ENCODE results near the gene EMX2.
A peak's percentile ranks its signal among the peaks of the same experiment; 100 is the strongest.
"Not testable (repeated sequence)": the region's sequence is repeated elsewhere in the genome, so short reads cannot be mapped to it uniquely, and the experiment has no call there.

Gene EMX2

GRCh38 chr10:117542706-117543224 lies at the start of gene EMX2:
Gene EMX2, plus strand, starts transcription at chr10:117542746. Its CDS starts 522 bp downstream, at chr10:117543268.
- no peaks in the 10 kb centered on the region for H3K9me3 Mint-ChIP-seq
- peaks cover 35% of the 10 kb centered on the region for H3K4me1 Mint-ChIP-seq (ENCODE audit: low read depth)
- peak within 1 kb of the TSS; percentile 51 for H3K4me3 Mint-ChIP-seq
- DNase-seq: no peak
- no peaks in the 10 kb centered on the region for H3K36me3 Mint-ChIP-seq (ENCODE audit: low read depth)
- peaks cover 88% of the 10 kb centered on the region for H3K27me3 Mint-ChIP-seq
- no peak within 1 kb of the TSS for H3K27ac Mint-ChIP-seq

GRCh38 chr10:117496031-117496430 lies 46.5 kb upstream of the EMX2 start:
- peaks cover 2% of the 10 kb centered on the region for H3K4me1 Mint-ChIP-seq (ENCODE audit: low read depth)

GRCh38 chr10:117496616-117497028 lies 45.9 kb upstream of the EMX2 start:
- no peak overlapping the region for H3K4me3 Mint-ChIP-seq
- no peaks in the 10 kb centered on the region for H3K36me3 Mint-ChIP-seq (ENCODE audit: low read depth)
- DNase-seq: peak; percentile 84
- H3K4me1 Mint-ChIP-seq (ENCODE audit: low read depth): peaks cover 2% of the 10 kb centered on the region
- peaks cover 34% of the 10 kb centered on the region for H3K27me3 Mint-ChIP-seq
- H3K27ac Mint-ChIP-seq: no peak overlapping the region
- H3K9me3 Mint-ChIP-seq: no peaks in the 10 kb centered on the region

More at GRCh38 chr10:117496031-117496430, 46.5 kb upstream of the EMX2 start:
- DNase-seq: no peak
- Mint-ChIP-seq H3K4me3 (no peak overlapping the region), H3K27ac (no peak overlapping the region), H3K27me3 (peaks cover 33% of the 10 kb centered on the region), H3K36me3 (ENCODE audit: low read depth) (no peaks in the 10 kb centered on the region), H3K9me3 (no peaks in the 10 kb centered on the region)

GRCh38 chr10:117497736-117498135 lies 44.8 kb upstream of the EMX2 start:
- Mint-ChIP-seq H3K36me3 (ENCODE audit: low read depth) (no peaks in the 10 kb centered on the region), H3K9me3 (no peaks in the 10 kb centered on the region), H3K4me3 (no peak overlapping the region), H3K27ac (no peak overlapping the region), H3K27me3 (peaks cover 40% of the 10 kb centered on the region), H3K4me1 (ENCODE audit: low read depth) (peaks cover 2% of the 10 kb centered on the region)
- no peak for DNase-seq

- no peak for DNase-seq
- Mint-ChIP-seq H3K36me3 (ENCODE audit: low read depth) (no peaks in the 10 kb centered on the region), H3K9me3 (no peaks in the 10 kb centered on the region), H3K4me1 (ENCODE audit: low read depth) (peaks cover 2% of the 10 kb centered on the region), H3K4me3 (no peak overlapping the region), H3K27ac (no peak overlapping the region), H3K27me3 (peaks cover 40% of the 10 kb centered on the region)
These were observed 43.1 kb upstream of the EMX2 start for GRCh38 chr10:117499248-117500105.

GRCh38 chr10:117500456-117500855 lies 42.1 kb upstream of the EMX2 start:
- Mint-ChIP-seq H3K4me1 (ENCODE audit: low read depth) (peaks cover 2% of the 10 kb centered on the region), H3K4me3 (no peak overlapping the region), H3K36me3 (ENCODE audit: low read depth) (no peaks in the 10 kb centered on the region), H3K9me3 (no peaks in the 10 kb centered on the region), H3K27ac (no peak overlapping the region), H3K27me3 (peaks cover 33% of the 10 kb centered on the region)
- DNase-seq: no peak

- H3K27me3 Mint-ChIP-seq: peaks cover 25% of the 10 kb centered on the region
These were observed 41.0 kb upstream of the EMX2 start for GRCh38 chr10:117501460-117502035.

GRCh38 chr10:117502421-117503243 lies 39.9 kb upstream of the EMX2 start:
- H3K27me3 Mint-ChIP-seq: peaks cover 26% of the 10 kb centered on the region
- H3K9me3 Mint-ChIP-seq: no peaks in the 10 kb centered on the region
- DNase-seq: no peak
- no peaks in the 10 kb centered on the region for H3K4me1 Mint-ChIP-seq (ENCODE audit: low read depth)
- no peak overlapping the region for H3K4me3 Mint-ChIP-seq
- H3K36me3 Mint-ChIP-seq (ENCODE audit: low read depth): no peaks in the 10 kb centered on the region
- no peak overlapping the region for H3K27ac Mint-ChIP-seq

More at GRCh38 chr10:117501460-117502035, 41.0 kb upstream of the EMX2 start:
- Mint-ChIP-seq H3K9me3 (no peaks in the 10 kb centered on the region), H3K36me3 (ENCODE audit: low read depth) (no peaks in the 10 kb centered on the region), H3K4me3 (no peak overlapping the region), H3K4me1 (ENCODE audit: low read depth) (peaks cover 2% of the 10 kb centered on the region), H3K27ac (no peak overlapping the region)
- no peak for DNase-seq

- H3K27me3 Mint-ChIP-seq: peaks cover 28% of the 10 kb centered on the region
- no peaks in the 10 kb centered on the region for H3K9me3 Mint-ChIP-seq
- no peak overlapping the region for H3K27ac Mint-ChIP-seq
- DNase-seq: no peak
- H3K36me3 Mint-ChIP-seq (ENCODE audit: low read depth): no peaks in the 10 kb centered on the region
- H3K4me1 Mint-ChIP-seq (ENCODE audit: low read depth): no peaks in the 10 kb centered on the region
- no peak overlapping the region for H3K4me3 Mint-ChIP-seq
These were observed 39.0 kb upstream of the EMX2 start for GRCh38 chr10:117503244-117504205.

- no peak overlapping the region for H3K4me3 Mint-ChIP-seq
- peaks cover 28% of the 10 kb centered on the region for H3K27me3 Mint-ChIP-seq
These were observed 38.0 kb upstream of the EMX2 start for GRCh38 chr10:117504562-117504961.

GRCh38 chr10:117507081-117507480 lies 35.5 kb upstream of the EMX2 start:
- DNase-seq; H3K4me3 Mint-ChIP-seq; H3K36me3 Mint-ChIP-seq (ENCODE audit: low read depth); H3K27ac Mint-ChIP-seq; H3K9me3 Mint-ChIP-seq; H3K4me1 Mint-ChIP-seq (ENCODE audit: low read depth): not testable (repeated sequence)
- H3K27me3 Mint-ChIP-seq: peaks cover 23% of the 10 kb centered on the region

More at GRCh38 chr10:117504562-117504961, 38.0 kb upstream of the EMX2 start:
- H3K4me1 Mint-ChIP-seq (ENCODE audit: low read depth): no peaks in the 10 kb centered on the region
- H3K27ac Mint-ChIP-seq: no peak overlapping the region
- H3K9me3 Mint-ChIP-seq: no peaks in the 10 kb centered on the region
- no peaks in the 10 kb centered on the region for H3K36me3 Mint-ChIP-seq (ENCODE audit: low read depth)
- no peak for DNase-seq

GRCh38 chr10:117509573-117509972 lies 33.0 kb upstream of the EMX2 start:
- Mint-ChIP-seq H3K4me1 (ENCODE audit: low read depth) (no peaks in the 10 kb centered on the region), H3K4me3 (no peak overlapping the region), H3K9me3 (no peaks in the 10 kb centered on the region), H3K27me3 (peaks cover 24% of the 10 kb centered on the region), H3K27ac (no peak overlapping the region), H3K36me3 (ENCODE audit: low read depth) (no peaks in the 10 kb centered on the region)
- DNase-seq: no peak

GRCh38 chr10:117511601-117512390 lies 30.8 kb upstream of the EMX2 start:
- H3K4me3 Mint-ChIP-seq: no peak overlapping the region
- DNase-seq: no peak
- H3K9me3 Mint-ChIP-seq: no peaks in the 10 kb centered on the region
- no peaks in the 10 kb centered on the region for H3K36me3 Mint-ChIP-seq (ENCODE audit: low read depth)
- H3K4me1 Mint-ChIP-seq (ENCODE audit: low read depth): no peaks in the 10 kb centered on the region
- peaks cover 28% of the 10 kb centered on the region for H3K27me3 Mint-ChIP-seq
- H3K27ac Mint-ChIP-seq: no peak overlapping the region

All from activated T-cell treated with anti-CD3 and anti-CD28 coated beads, Interleukin-2, amount 50 U/mL, for 24 hours (primary cell).